Neuronal stem cell (in vitro differentiated cells): ENCODE results near the gene EFCAB9.
"Not testable (repeated sequence)": the region's sequence is repeated elsewhere in the genome, so short reads cannot be mapped to it uniquely, and the experiment has no call there.

Source experiments
- DNase-seq: peaks from one replicate; pipeline ENCODE4 v3.0.0-alpha.2; 2013; ENCODE audit warnings: low spot score
- H2AFZ ChIP-seq: one replicate; pipeline ENCODE4 v1.6.1; 2013; ENCODE audit warnings: mild to moderate bottlenecking, low read length, inconsistent platforms
- H2AK5ac ChIP-seq: 2 replicates; pipeline ENCODE4 v1.6.1; 2013; ENCODE audit warnings: low read depth, mild to moderate bottlenecking, inconsistent platforms, low read length, moderate library complexity, mixed read lengths
- H2BK120ac ChIP-seq: 2 replicates; pipeline ENCODE4 v1.6.1; 2013; ENCODE audit warnings: low read depth, mild to moderate bottlenecking, inconsistent platforms, low read length, moderate library complexity, mixed read lengths
- H2BK12ac ChIP-seq: one replicate; pipeline ENCODE4 v1.6.1; 2013; ENCODE audit warnings: low read length, inconsistent platforms
- H2BK15ac ChIP-seq: 2 replicates; pipeline ENCODE4 v1.6.1; 2013; ENCODE audit warnings: mild to moderate bottlenecking, low read length, inconsistent platforms, mixed read lengths
- H2BK5ac ChIP-seq: one replicate; pipeline ENCODE4 v1.6.1; 2013; ENCODE audit warnings: inconsistent platforms, mild to moderate bottlenecking, low read length, moderate library complexity
- H3K14ac ChIP-seq: one replicate; pipeline ENCODE4 v1.6.1; 2013; ENCODE audit warnings: low read length, inconsistent platforms
- H3K18ac ChIP-seq: 2 replicates; pipeline ENCODE4 v1.6.1; 2013; ENCODE audit warnings: low read length, inconsistent platforms
- H3K23ac ChIP-seq: 2 replicates; pipeline ENCODE4 v1.6.1; 2013; ENCODE audit warnings: low read depth, mild to moderate bottlenecking, mixed read lengths, low read length, inconsistent platforms; ENCODE audit not compliant: poor library complexity
- H3K27ac ChIP-seq: replicated peaks from 3 replicates; pipeline ENCODE4 v1.5.1; 2013; ENCODE audit warnings: low read length, inconsistent platforms
- H3K27me3 ChIP-seq, 3 experiments: 2 replicates each; pipeline ENCODE4 v1.6.1; 2013; ENCODE audit warnings: low read length in 3 of 3, mild to moderate bottlenecking in 2 of 3, inconsistent platforms in 1 of 3, low read depth in 1 of 3, mixed read lengths in 1 of 3, moderate library complexity in 1 of 3; ENCODE audit not compliant: control insufficient read depth in 3 of 3, insufficient read depth in 3 of 3
- H3K36me3 ChIP-seq, 2 donors: replicated peaks in 1 of 2; 2 replicates each; pipeline ENCODE4 v1.6.1; 2013; ENCODE audit warnings: low read length in 2 of 2; ENCODE audit not compliant: control insufficient read depth in 2 of 2, insufficient read depth in 2 of 2
- H3K4ac ChIP-seq: 2 replicates; pipeline ENCODE4 v1.6.1; 2013; ENCODE audit warnings: inconsistent platforms, mild to moderate bottlenecking, low read length, moderate library complexity
- H3K4me1 ChIP-seq, 2 donors: 1 replicate in 1 of 2; 2 replicates in 1 of 2; pipeline ENCODE4 v1.6.1; 2013; ENCODE audit warnings: low read length in 2 of 2, low read depth in 1 of 2; ENCODE audit not compliant: control insufficient read depth in 2 of 2, insufficient read depth in 1 of 2
- H3K4me2 ChIP-seq: one replicate; pipeline ENCODE4 v1.6.1; 2013; ENCODE audit warnings: mild to moderate bottlenecking, low read length, inconsistent platforms; ENCODE audit not compliant: insufficient read depth, poor library complexity, severe bottlenecking
- H3K4me3 ChIP-seq, 2 donors: 2 replicates each; pipeline ENCODE4 v1.5.1; 2013; ENCODE audit warnings: low read length in 2 of 2, mild to moderate bottlenecking in 2 of 2, inconsistent platforms in 1 of 2, moderate library complexity in 1 of 2
- H3K79me1 ChIP-seq: one replicate; pipeline ENCODE4 v1.6.1; 2013; ENCODE audit warnings: low read depth, mild to moderate bottlenecking, inconsistent platforms, low read length, moderate library complexity
- H3K9ac ChIP-seq: one replicate; pipeline ENCODE4 v1.6.1; 2013; ENCODE audit warnings: mild to moderate bottlenecking, low read depth, low read length, inconsistent platforms; ENCODE audit not compliant: poor library complexity
- H3K9me3 ChIP-seq, 2 donors: replicated peaks in 1 of 2; 2 replicates each; pipeline versions ENCODE3 to v1.6.1; 2013; ENCODE audit warnings: low read length in 2 of 2, mild to moderate bottlenecking in 2 of 2, inconsistent platforms in 1 of 2, low read depth in 1 of 2, mixed read lengths in 1 of 2, moderate library complexity in 1 of 2; ENCODE audit not compliant: control insufficient read depth in 2 of 2, insufficient read depth in 1 of 2
- H4K8ac ChIP-seq: one replicate; pipeline ENCODE4 v1.6.1; 2013; ENCODE audit warnings: low read depth, mild to moderate bottlenecking, inconsistent platforms, low read length, moderate library complexity
- H4K91ac ChIP-seq: one replicate; pipeline ENCODE4 v1.6.1; 2013; ENCODE audit warnings: low read length, low read depth, mild to moderate bottlenecking, inconsistent platforms; ENCODE audit not compliant: poor library complexity
- WGBS, 2 donors: extraction: QIAGEN DNeasy Blood & Tissue Kit; methylation state at CpG; one replicate each; pipeline ENCODE4 v1.1.7; 2013; ENCODE audit warnings: missing lambda C conversion rate in 2 of 2, mixed read lengths in 1 of 2; ENCODE audit not compliant: insufficient read length in 2 of 2, insufficient replicate concordance in 1 of 2; ENCODE audit errors: extremely low coverage in 2 of 2; 5-methylcytosine and 5-hydroxymethylcytosine counted together

The EFCAB9 gene

GRCh38 chr5:172149073-172149472 is 44.9 kb upstream of the EFCAB9 start:
- Histone ChIP-seq H2BK120ac (no peak overlapping the region), H3K27me3 (no peaks in the 10 kb centered on the region), H3K4me3 (no peak overlapping the region), H3K18ac (no peak overlapping the region), H3K9ac (no peak overlapping the region), H2AFZ (no peak overlapping the region), H3K4me1 (peaks cover 0 to 7% of the 10 kb centered on the region in 2 donors), H4K91ac (no peak overlapping the region), H3K4me2 (no peak overlapping the region), H2BK5ac (no peak overlapping the region), H3K27ac (no peak overlapping the region), H3K9me3 (no peaks in the 10 kb centered on the region), H2BK12ac (no peak overlapping the region), H3K14ac (no peak overlapping the region), H3K23ac (no peak overlapping the region), H3K4ac (no peak overlapping the region), H3K79me1 (no peaks in the 10 kb centered on the region), H2BK15ac (no peak overlapping the region), H2AK5ac (no peak overlapping the region), H3K36me3 (peaks cover 0 to under 1% of the 10 kb centered on the region in 2 donors), H4K8ac (no peak overlapping the region)
- whole genome bisulfite sequencing, 2 donors = no CpG with 5 or more reads among the region's 3 CpGs
- DNase-seq = no peak

DNA sequence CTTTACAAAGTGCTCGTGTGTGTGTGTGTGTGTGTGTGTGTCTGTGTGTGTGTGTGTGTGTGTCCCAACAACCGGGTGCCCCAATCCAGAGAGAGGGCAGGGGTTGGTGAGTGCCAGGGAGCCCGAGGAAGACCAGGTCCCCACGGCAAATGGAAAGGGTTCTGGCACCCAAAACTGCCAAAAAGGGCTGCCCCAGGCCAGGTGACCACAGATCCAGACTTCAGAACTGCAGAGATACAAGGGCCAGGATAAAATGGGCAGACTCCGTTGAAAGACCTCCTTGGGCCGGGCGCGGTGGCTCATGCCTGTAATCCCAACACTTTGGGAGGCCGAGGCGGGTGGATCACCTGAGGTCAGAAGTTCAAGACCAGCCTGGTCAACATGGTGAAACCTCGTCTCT is 44.5 kb upstream of the EFCAB9 start:
- H2AK5ac ChIP-seq, H4K8ac ChIP-seq, H3K4me2 ChIP-seq, H3K23ac ChIP-seq, H4K91ac ChIP-seq, H3K18ac ChIP-seq, H3K4me1 ChIP-seq, H2AFZ ChIP-seq, H2BK15ac ChIP-seq, H3K27me3 ChIP-seq, H3K79me1 ChIP-seq, H3K4ac ChIP-seq, H3K36me3 ChIP-seq, H2BK12ac ChIP-seq, H2BK120ac ChIP-seq, H3K27ac ChIP-seq, H3K9ac ChIP-seq, DNase-seq, H2BK5ac ChIP-seq, H3K4me3 ChIP-seq, H3K9me3 ChIP-seq, H3K14ac ChIP-seq: not testable (repeated sequence)
- WGBS, 2 donors = no CpG with 5 or more reads among the region's 11 CpGs

GRCh38 chr5:172150514-172151425 is 43.2 kb upstream of the EFCAB9 start:
- Histone ChIP-seq H3K4me2 (no peak overlapping the region), H2BK15ac (no peak overlapping the region), H3K27me3 (no peaks in the 10 kb centered on the region), H3K4me1 (peaks cover 0 to 3% of the 10 kb centered on the region in 2 donors), H3K9ac (no peak overlapping the region), H2AK5ac (no peak overlapping the region), H3K9me3 (no peaks in the 10 kb centered on the region), H4K91ac (no peak overlapping the region), H3K18ac (peak overlapping the region; percentile 74), H3K36me3 (peaks cover 0 to 8% of the 10 kb centered on the region in 2 donors), H3K23ac (peak overlapping the region; percentile 44), H4K8ac (no peak overlapping the region), H3K4me3 (no peak overlapping the region), H2AFZ (no peak overlapping the region), H2BK120ac (no peak overlapping the region), H3K4ac (no peak overlapping the region), H3K27ac (no peak overlapping the region), H3K79me1 (no peaks in the 10 kb centered on the region), H3K14ac (no peak overlapping the region), H2BK5ac (no peak overlapping the region), H2BK12ac (no peak overlapping the region)
- DNase-seq = no peak
- WGBS, 2 donors = no CpG with 5 or more reads among the region's 16 CpGs

- peaks cover 3 to 5% of the 10 kb centered on the region in 2 donors for H3K4me1 ChIP-seq
- no peak overlapping the region for H2AK5ac ChIP-seq
- H3K4me2 ChIP-seq = no peak overlapping the region
- no peak overlapping the region for H3K14ac ChIP-seq
- H3K79me1 ChIP-seq = no peaks in the 10 kb centered on the region
- H3K27me3 ChIP-seq = no peaks in the 10 kb centered on the region
- peaks cover 3 to 8% of the 10 kb centered on the region in 2 donors for H3K36me3 ChIP-seq
- no CpG with 5 or more reads among the region's 10 CpGs for WGBS, 2 donors
- H4K91ac ChIP-seq = no peak overlapping the region
- no peak overlapping the region for H4K8ac ChIP-seq
- no peak for DNase-seq
- no peak overlapping the region for H3K4me3 ChIP-seq
- H3K9ac ChIP-seq = peak overlapping the region; percentile 7
- no peak overlapping the region for H2BK12ac ChIP-seq
- H2BK120ac ChIP-seq = no peak overlapping the region
- no peak overlapping the region for H3K23ac ChIP-seq
- no peak overlapping the region for H2AFZ ChIP-seq
- H2BK5ac ChIP-seq = no peak overlapping the region
- H3K27ac ChIP-seq = no peak overlapping the region
- H3K4ac ChIP-seq = no peak overlapping the region
- H3K9me3 ChIP-seq = no peaks in the 10 kb centered on the region
- no peak overlapping the region for H2BK15ac ChIP-seq
- no peak overlapping the region for H3K18ac ChIP-seq
Measured at GRCh38 chr5:172151661-172152210, 42.2 kb upstream of the EFCAB9 start.
